NOMO-1 treated with dmso at 0.1 percent for 144 hours (cell line): Measurements from ENCODE around the gene SIRPB2.
A peak's percentile ranks its signal among the peaks of the same experiment; 100 is the strongest.

Source experiments
- DNase-seq: peaks from one replicate; lab custom pipeline; 2025; ENCODE audit not compliant: unreplicated experiment; lab: John Stamatoyannopoulos, UW

SIRPB2 gene

GRCh38 chr20:1472556-1473245, 18.5 kb downstream of the SIRPB2 start:
- peak; percentile 80 for DNase-seq

- no peak for DNase-seq
Measured at GRCh38 chr20:1471242-1471641, 20.0 kb downstream of the SIRPB2 start.

- DNase-seq, result no peak
Measured at GRCh38 chr20:1469925-1470571, 21.2 kb downstream of the SIRPB2 start.

GRCh38 chr20:1469306-1469905, 21.8 kb downstream of the SIRPB2 start:
- DNase-seq, result no peak

GRCh38 chr20:1468117-1468624, 23.0 kb downstream of the SIRPB2 start:
- no peak for DNase-seq

GRCh38 chr20:1467355-1468116, 23.7 kb downstream of the SIRPB2 start:
- DNase-seq, result peak; percentile 77

- DNase-seq, result no peak
Measured at GRCh38 chr20:1467082-1467354, 24.2 kb downstream of the SIRPB2 start.

GRCh38 chr20:1466211-1467081, 24.8 kb downstream of the SIRPB2 start, which contains the start of gene NSFL1C:
Gene NSFL1C, minus strand, starts transcription at chr20:1466849. Its CDS starts 25 bp downstream, at chr20:1466824.
- DNase-seq, result peak; percentile 84

GRCh38 chr20:1465470-1466210, 25.6 kb downstream of the SIRPB2 start:
- DNase-seq, result no peak

- DNase-seq, result no peak
Measured at GRCh38 chr20:1463971-1464570, 27.1 kb downstream of the SIRPB2 start.

- peak; percentile 14 for DNase-seq
Measured at GRCh38 chr20:1462834-1463233, 28.4 kb downstream of the SIRPB2 start.

- DNase-seq, result no peak
Measured at GRCh38 chr20:1462001-1462400, 29.2 kb downstream of the SIRPB2 start.

- DNase-seq, result no peak
Measured at GRCh38 chr20:1460275-1460674, 30.9 kb downstream of the SIRPB2 start.

GRCh38 chr20:1457992-1458391, 33.2 kb downstream of the SIRPB2 start:
- no peak for DNase-seq

- no peak for DNase-seq
Measured at GRCh38 chr20:1456300-1456699, 34.9 kb downstream of the SIRPB2 start.

- DNase-seq, result no peak
Measured at GRCh38 chr20:1450926-1451491, 40.2 kb downstream of the SIRPB2 start.

- DNase-seq, result no peak
Measured at GRCh38 chr20:1449370-1449769, 41.9 kb downstream of the SIRPB2 start.

- no peak for DNase-seq
Measured at GRCh38 chr20:1448081-1448620, 43.1 kb downstream of the SIRPB2 start.

GRCh38 chr20:1446536-1446935, 44.7 kb downstream of the SIRPB2 start:
- DNase-seq, result no peak
